ENCODE data around the gene ARMH4. TPM values are rescaled to one million over a fixed set of nuclear protein-coding genes. Genes with fewer than 3 reads are reported as not detected.

Gene ARMH4
- total RNA-seq, 1 experiment from 2014 or later, result 42.6 TPM

- Histone ChIP-seq H3K23ac (ENCODE audit: insufficient read length, low read depth, low read length) (no peak overlapping the region), H3K79me2 (ENCODE audit: insufficient read depth, low read length) (no peaks in the 10 kb centered on the region), H3K18ac (ENCODE audit: insufficient read length, low read depth, low read length) (no peak overlapping the region), H3K14ac (ENCODE audit: insufficient read depth, low read length) (no peak overlapping the region), H2BK120ac (ENCODE audit: low read depth, low read length, poor library complexity, severe bottlenecking) (no peak overlapping the region), H2AK5ac (ENCODE audit: insufficient read length, low read length) (no peak overlapping the region), H3K27ac (ENCODE audit: insufficient read length, low read depth, low read length) (no peak overlapping the region), H3K56ac (ENCODE audit: insufficient read length, low read depth, low read length) (no peak overlapping the region), H3T11ph (ENCODE audit: low read length) (no peak overlapping the region), H3K9ac (ENCODE audit: extremely low read depth, insufficient read length, low read length) (no peak overlapping the region), H4K91ac (ENCODE audit: insufficient read length, low read depth, low read length) (no peak overlapping the region), H3K4ac (ENCODE audit: low read depth, low read length) (no peak overlapping the region), H2BK12ac (ENCODE audit: insufficient read length, low read depth, low read length) (no peak overlapping the region), H3K9me3 (ENCODE audit: control insufficient read depth, low read depth, low read length) (no peaks in the 10 kb centered on the region), H4K5ac (ENCODE audit: insufficient read length, low read depth, low read length) (no peak overlapping the region), H4K8ac (replicated peaks; ENCODE audit: insufficient read length, low read depth, low read length) (no peak overlapping the region), H2BK15ac (ENCODE audit: low read depth, low read length) (no peak overlapping the region), H2BK20ac (ENCODE audit: low read depth, low read length, poor library complexity, severe bottlenecking) (no peak overlapping the region), H2AFZ (ENCODE audit: low read length) (no peak overlapping the region), H3K4me2 (ENCODE audit: insufficient read depth, insufficient read length, low read length) (no peak overlapping the region), H3K27me3 (ENCODE audit: insufficient read depth, low read length) (no peaks in the 10 kb centered on the region), H3K4me1 (ENCODE audit: insufficient read depth, low read length) (no peaks in the 10 kb centered on the region), H4K20me1 (ENCODE audit: control insufficient read depth, insufficient read depth, insufficient read length) (no peaks in the 10 kb centered on the region), H2BK5ac (ENCODE audit: insufficient read length, low read length) (no peak overlapping the region), H3K79me1 (ENCODE audit: insufficient read depth, low read depth, low read length, poor library complexity, severe bottlenecking) (no peaks in the 10 kb centered on the region), H3K23me2 (ENCODE audit: insufficient read length, low read depth, low read length, poor library complexity, severe bottlenecking) (no peaks in the 10 kb centered on the region)
- DNase-seq, result no peak
- Mint-ChIP-seq H3K27me3 (ENCODE audit: low read depth) (no peaks in the 10 kb centered on the region), H3K9me3 (no peaks in the 10 kb centered on the region), H3K4me1 (peaks cover 11 to 12% of the 10 kb centered on the region in 2 experiments), H3K27ac (no peak overlapping the region), H3K36me3 (ENCODE audit: insufficient read depth in 1 of 3, low read depth in 3 of 3) (no peaks in the 10 kb centered on the region; a peak in 1 of 7 replicates), H3K4me3 (no peak overlapping the region)
- no peak for TF ChIP-seq CTCF (conservative IDR thresholded peaks at IDR 0.05)
These were observed 175.3 kb downstream of the ARMH4 start for GRCh38 chr14:57976701-57977100.

Data from H9 (cell line).